NCI-H2196 (cell line): ENCODE results near the gene LPAR1.

ENCODE experiments used
- DNase-seq: peaks from one replicate; lab custom pipeline; 2025; ENCODE audit not compliant: unreplicated experiment; lab: John Stamatoyannopoulos, UW

The LPAR1 gene

DNA sequence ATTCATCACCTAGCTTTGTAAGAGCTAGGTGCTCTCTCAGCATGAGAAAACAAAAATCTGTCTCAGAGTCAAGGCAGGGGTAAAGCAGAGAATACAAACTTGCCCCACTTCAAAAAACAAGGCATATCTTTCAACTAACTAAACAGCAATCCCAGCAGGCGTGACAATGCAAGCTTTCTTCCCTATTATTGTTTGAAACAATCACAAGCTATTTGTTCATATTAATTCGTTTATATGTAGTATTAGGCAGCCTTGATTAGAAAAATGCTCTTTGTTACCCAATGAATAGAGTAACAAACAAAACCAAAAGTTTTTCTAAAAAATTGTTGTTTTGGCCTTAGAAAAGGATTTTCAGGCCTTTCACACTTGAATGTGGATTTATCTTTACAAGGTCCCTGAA is 71.1 kb downstream of the LPAR1 start:
- DNase-seq: no peak

DNA sequence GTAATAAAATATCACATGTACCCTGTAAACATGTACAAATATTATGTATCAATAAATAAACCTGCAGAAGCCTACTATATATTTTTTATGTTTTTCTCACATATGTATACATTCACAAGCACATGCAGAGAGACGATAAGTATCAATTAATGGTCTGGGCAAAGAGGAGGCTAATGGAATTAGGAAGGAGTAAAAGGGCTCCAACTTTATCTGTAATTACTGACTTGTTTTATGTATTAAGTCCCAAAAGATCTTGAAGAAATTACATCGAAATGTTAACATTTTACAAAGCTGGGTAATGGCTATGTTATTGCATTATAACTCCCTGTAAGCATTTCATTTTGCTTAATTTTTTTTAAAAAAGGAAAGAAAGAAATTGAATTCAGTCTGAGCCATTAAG is 78.0 kb downstream of the LPAR1 start:
- DNase-seq: no peak

- no peak for DNase-seq
Observed at GRCh38 chr9:110958847-110959246, 79.4 kb downstream of the LPAR1 start.

DNA sequence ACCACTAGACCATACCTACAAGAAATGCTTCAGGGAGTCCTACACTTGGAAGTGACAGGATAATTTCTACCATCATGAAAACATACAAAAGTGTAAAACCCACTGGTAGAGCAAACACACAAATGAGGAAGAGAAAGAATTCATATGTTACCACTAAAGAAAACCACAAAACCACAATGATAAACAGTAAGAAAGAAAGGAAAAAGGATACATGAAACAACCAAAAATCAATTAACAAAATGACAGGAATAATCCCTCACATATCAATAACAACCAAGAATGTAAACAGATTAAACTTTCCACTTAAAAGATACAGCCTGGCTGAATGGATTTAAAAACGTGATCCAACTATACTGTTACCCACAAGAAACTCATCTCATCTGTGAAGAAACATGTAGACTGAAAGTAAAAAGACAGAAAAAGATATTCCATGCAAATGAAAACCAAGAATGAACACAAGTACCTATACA is 83.4 kb downstream of the LPAR1 start:
- DNase-seq: no peak

- no peak for DNase-seq
Observed at GRCh38 chr9:110952540-110952859, 85.8 kb downstream of the LPAR1 start.

DNA sequence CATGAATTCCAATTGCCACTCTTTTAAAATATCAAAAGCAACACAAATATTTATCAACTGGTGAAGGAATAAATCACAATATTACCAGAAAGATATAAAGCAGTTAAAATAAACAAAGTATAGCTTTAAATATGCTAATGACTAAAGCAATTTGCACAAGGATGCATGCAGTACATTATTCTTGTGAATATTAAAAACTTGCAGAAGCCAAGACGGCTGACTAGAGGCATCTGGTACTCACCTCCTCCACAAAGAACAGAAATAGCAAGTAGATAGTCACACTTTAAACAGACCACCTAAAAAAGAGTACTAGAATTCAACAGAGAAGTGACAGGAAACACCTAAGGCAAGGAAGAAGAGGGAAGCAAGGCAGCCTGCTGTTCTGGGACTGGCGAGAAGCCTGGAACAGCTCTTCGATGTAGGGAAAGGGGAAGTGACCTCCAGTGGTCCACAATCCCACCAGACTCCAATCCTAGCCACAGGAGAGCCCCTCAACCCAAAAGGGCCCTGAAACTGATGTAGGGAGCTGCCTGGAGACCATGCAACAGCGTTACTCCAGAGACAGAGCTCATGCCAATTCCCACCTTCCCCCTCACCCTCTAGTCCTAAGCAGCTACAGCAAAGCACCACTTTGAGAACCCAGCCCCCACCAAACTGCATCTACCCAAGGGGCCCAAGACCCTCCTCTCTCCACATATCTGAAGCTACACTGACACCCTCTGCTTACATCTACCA is 86.3 kb downstream of the LPAR1 start:
- DNase-seq: no peak

DNA sequence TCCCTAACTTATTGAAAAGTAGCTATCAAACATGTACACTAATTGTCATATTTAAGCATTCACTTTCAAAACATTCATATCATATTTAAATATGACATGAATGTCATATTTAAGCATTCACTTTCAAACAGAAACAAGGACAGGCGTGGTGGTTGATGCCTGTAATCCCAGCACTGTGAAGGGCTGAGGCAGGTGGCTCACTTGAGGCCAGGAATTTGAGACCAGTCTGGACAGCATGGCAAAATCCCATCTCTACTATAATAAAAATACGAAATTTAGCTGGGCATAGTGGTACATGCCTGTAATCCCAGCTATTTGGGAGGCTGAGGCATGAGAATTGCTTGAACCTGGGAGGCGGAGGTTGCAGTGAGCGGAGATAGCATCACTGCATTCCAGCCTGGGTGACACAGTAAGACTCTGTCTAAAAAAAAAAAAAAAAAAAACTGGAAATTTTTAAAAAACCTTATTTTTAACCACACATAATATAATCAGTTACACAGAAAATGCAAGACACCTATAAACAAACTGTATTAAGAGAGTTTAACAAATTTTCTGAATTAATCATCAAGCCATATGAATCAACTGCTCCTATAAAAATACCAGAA is 88.1 kb downstream of the LPAR1 start:
- no peak for DNase-seq

DNA sequence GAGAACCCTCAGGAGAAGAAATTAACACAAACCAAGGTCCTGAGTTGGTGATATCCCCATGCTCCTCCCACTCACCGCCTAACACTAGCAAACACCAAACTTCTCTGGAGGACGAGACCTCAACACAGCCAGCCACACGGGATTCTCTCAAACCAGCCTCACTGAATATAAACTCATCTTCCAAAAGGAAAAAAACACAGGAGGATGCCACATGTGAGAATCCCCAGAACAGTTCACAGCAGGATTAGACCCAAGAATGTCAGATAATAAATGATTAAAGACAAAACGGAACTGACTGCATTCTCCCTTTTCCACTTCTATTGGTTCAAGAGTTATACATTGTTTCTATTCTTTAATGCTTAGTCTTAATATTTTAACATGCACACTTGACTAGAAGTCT is 89.2 kb downstream of the LPAR1 start:
- DNase-seq: no peak

- DNase-seq: no peak
Observed at GRCh38 chr9:110947491-110948044, 90.7 kb downstream of the LPAR1 start.

- DNase-seq: no peak
Observed at GRCh38 chr9:110942522-110942921, 95.7 kb downstream of the LPAR1 start.

DNA sequence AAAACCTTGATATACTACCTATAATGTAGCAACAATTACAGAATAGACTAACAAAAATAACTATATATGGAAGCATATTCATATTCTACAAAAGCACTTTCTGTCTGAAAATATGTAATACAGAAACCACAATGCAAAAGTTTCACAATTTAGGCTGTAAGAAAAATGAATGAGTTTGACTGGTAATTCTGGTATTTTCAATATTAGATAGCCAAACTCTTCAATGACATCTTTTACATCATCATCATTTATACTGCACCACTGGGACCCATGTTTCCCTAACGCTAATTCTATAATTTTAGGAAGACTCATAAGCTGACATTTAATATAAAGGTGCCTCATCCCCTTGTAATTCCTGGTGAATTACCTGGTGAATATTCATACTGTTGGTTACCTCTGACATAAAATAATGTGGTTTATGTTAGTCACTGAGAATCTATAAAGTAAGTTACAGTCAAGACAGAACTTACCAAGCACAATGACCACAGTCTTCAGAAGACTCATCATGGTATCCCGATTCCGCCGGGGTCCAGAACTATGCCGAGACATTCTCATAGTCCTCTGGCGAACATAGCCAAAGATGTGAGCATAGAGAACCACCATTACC is 97.2 kb downstream of the LPAR1 start:
- DNase-seq: no peak

GRCh38 chr9:110939573-110939972 is 98.7 kb downstream of the LPAR1 start:
- DNase-seq: no peak

- DNase-seq: no peak
Observed at GRCh38 chr9:110939047-110939446, 99.2 kb downstream of the LPAR1 start.

DNA sequence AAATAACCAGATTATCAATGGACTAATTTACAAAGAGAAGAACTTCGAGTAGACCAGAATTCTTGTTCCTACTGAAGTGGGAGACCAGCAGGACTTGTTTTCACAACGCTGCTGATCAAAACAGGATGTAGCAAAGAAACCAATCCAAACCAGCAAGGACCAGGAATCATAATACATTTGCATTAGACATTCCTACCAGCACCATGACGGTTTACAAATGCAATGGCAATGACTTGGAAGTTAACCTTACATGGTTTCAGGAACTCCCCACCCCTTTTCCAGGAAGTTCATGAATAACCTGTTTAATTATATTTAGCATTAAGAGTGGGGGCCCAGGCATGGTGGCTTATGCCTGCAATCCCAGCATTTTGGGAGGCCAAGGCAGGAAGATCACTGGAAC is 100.0 kb downstream of the LPAR1 start:
- no peak for DNase-seq

DNA sequence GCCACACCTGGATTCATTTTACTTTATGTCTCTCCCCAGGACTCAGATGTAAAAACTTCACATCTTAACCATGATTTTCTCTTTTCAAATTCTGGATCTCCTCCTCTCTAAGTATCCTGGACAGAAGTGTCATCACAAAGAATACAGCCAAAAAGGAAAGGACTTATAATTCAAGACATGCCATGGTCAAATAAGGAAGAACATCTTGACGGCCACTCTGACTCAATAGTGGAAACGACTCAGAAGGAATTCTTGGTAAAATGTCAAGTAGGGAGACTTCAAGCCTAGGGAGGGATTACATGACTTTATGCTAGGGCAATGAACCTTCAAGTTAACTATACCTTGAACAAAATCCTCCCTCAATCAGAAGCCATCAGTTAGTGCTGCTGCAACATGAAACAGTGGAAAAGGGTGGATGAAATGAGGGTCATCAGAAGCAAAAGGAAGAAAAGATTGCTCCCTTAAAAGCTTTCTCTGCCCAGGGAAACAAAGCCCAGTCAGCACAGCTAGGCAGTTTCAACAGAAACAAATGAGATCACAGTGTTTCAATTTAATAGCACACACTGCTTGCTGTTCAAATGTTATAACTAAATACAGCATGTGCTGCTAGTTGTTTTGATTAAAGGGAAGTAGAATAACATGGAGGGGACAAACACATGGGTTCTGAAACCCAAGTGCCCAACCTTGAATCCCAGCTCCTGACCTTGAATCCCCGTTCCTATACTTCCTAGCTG is 101.4 kb downstream of the LPAR1 start:
- no peak for DNase-seq

DNA sequence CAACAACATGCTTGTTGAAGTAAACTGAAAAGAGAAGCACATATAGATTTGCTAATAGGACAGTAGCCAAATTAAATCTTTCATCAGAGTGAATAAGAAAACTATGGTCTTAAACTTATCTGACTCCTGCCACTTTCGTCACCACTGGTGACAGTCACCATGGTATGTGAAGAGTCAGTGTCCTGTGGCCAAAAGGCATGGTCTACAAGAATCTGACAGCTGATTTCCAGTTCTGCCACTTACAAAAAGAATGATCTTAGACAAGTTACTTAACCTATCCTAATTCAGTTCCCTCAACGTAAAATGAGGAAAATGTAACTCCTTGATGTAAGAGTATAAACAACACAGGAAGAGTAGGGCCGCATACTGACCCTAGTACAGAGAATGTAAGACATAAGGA is 102.0 kb downstream of the LPAR1 start:
- DNase-seq: no peak

DNA sequence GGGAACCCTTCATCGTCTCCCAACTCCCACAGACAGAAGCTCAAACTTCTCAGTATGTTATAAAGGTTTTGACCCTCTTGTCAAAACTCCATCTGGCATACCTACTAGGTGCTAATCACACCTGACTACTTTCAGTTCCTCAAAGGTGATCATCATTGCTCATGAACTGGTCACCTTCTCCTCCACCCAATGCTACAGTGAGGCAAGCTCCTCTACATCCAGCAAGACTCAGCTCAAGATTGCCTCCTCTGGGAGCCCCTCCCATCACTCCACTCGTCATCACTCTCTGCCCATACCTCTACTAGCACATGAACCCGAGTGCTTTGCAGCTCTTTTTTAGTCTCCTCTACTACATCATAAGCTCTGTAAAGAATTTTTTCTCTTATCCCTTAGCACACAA is 102.4 kb downstream of the LPAR1 start:
- no peak for DNase-seq

DNA sequence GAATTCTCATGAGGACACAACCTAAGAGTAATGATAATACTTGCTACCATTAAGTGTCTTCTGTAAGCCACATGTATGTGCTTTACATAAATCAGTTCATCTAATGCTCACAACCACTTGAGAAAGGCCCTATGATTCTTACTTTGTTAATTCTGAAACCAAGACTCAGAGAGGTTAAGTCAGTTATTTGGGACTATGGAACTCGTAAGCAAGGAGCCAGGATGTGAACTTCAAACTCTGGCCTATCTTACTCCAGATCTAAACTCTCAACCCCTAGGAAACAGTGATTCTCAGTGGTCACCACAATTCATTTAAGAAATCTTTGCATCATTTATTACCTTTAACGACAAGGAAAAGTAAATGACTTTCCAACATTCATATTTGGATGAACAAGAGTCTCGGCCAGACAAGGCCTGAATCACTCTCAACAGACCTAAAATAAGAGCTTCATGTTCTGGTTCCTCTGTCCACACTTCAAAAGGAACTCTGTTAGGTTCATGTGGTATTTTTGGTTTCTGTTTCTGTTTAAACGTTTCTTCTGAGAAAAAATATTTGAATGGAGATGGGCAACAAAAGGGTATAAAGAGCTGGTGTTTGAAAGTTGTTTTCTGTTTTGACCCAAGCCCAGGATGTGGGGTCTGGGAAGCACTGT is 104.8 kb downstream of the LPAR1 start:
- no peak for DNase-seq

DNA sequence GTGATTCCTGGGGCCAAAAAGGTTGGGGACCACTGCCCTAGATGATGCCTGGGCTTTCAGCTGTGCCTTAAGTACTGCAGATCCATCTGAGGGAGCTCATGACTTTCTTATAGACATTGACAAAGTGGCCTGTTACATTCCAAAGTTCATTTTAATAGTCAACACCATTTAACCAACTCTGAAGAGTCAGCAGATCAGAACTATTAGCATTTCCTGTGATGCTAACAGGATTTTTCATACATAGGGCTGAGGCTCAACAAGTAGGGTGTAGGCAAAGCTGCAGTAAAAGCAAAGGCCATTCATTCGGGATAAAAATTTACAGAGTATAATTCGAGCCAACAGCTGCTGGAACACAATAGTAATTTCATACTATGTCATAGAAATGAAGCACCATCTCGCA is 105.4 kb downstream of the LPAR1 start:
- DNase-seq: no peak

GRCh38 chr9:110928599-110928998 is 109.7 kb downstream of the LPAR1 start:
- DNase-seq: no peak

GRCh38 chr9:110926828-110927487 is 111.3 kb downstream of the LPAR1 start:
- peak; percentile 76 for DNase-seq
